HepG2 (cell line): ENCODE measurements around the gene CA7. TPM values are rescaled to one million over a fixed set of nuclear protein-coding genes. Genes with fewer than 3 reads are reported as not detected.

Experiments
- AHDC1 ChIP-seq: sonication (generic); formaldehyde crosslinking; IDR thresholded peaks from 2 replicates; pipeline ENCODE4 v1.5.1; 2020; ENCODE audit warnings: mild to moderate bottlenecking, missing genetic modification reagents, borderline replicate concordance
- HMGXB3 ChIP-seq: sonication (generic); formaldehyde crosslinking; IDR thresholded peaks from 2 replicates; pipeline ENCODE4 v1.4.0; 2020; ENCODE audit warnings: missing genetic modification reagents, borderline replicate concordance
- PAWR ChIP-seq: sonication (generic); formaldehyde crosslinking; IDR thresholded peaks from 2 replicates; pipeline ENCODE4 v1.4.0; 2020; ENCODE audit warnings: missing genetic modification reagents, mild to moderate bottlenecking, borderline replicate concordance
- PHB2 ChIP-seq: fragments of 450-650 bp; IDR thresholded peaks from 2 replicates; pipeline ENCODE4 v1.6.1; 2018; ENCODE audit not compliant: partially characterized antibody
- RAD51 ChIP-seq: fragments of 450-650 bp; IDR thresholded peaks from 2 replicates; pipeline ENCODE4 v1.6.1; 2016; ENCODE audit warnings: borderline replicate concordance
- SMAD1 ChIP-seq: sonication (generic); formaldehyde crosslinking; IDR thresholded peaks from 2 replicates; pipeline ENCODE4 v1.4.0; 2020; ENCODE audit warnings: missing genetic modification reagents, low read depth, mild to moderate bottlenecking, borderline replicate concordance
- TSC22D2 ChIP-seq: sonication (generic); formaldehyde crosslinking; IDR thresholded peaks from 2 replicates; pipeline ENCODE4 v1.5.1; 2020; ENCODE audit warnings: missing genetic modification reagents, mild to moderate bottlenecking, borderline replicate concordance
- ZBTB25 ChIP-seq: IDR thresholded peaks from 2 replicates; pipeline ENCODE4 v1.6.1; 2018; ENCODE audit warnings: missing genetic modification reagents
- ZNF598 ChIP-seq: sonication (generic); formaldehyde crosslinking; IDR thresholded peaks from 2 replicates; pipeline ENCODE4 v1.5.1; 2020; ENCODE audit warnings: mild to moderate bottlenecking, missing genetic modification reagents, borderline replicate concordance
- ZNF710 ChIP-seq: sonication (generic); formaldehyde crosslinking; IDR thresholded peaks from 2 replicates; pipeline ENCODE4 v1.5.0; 2020; ENCODE audit warnings: mild to moderate bottlenecking, missing genetic modification reagents, borderline replicate concordance
- ZNF747 ChIP-seq: sonication (generic); formaldehyde crosslinking; IDR thresholded peaks from 2 replicates; pipeline ENCODE4 v1.8.1; 2023; ENCODE audit warnings: missing genetic modification reagents, mild to moderate bottlenecking, borderline replicate concordance
- ZNF770 ChIP-seq: sonication (generic); formaldehyde crosslinking; IDR thresholded peaks from 2 replicates; pipeline ENCODE4 v1.5.0; 2020; ENCODE audit warnings: mild to moderate bottlenecking, missing genetic modification reagents
- polyA plus RNA-seq, 8 experiments: library from polyadenylated mRNA; depleted of rRNA in 3 of 8; stranded (reverse) in 7 of 8; unstranded in 1 of 8; fragments of >200 nt; fragmentation: Illumina TruSeq in 4 of 8; extraction: Trizol in 4 of 8; gene quantifications; 2 replicates each; pipeline versions ENCODE4 v1.2.1 to v1.2.3, GENCODE V29; 2011 to 2016; ENCODE audit warnings: low read depth in 4 of 8, missing spikeins in 1 of 8, mixed read lengths in 1 of 8; ENCODE audit not compliant: insufficient read depth in 1 of 8
- total RNA-seq, 5 experiments: library from RNA; depleted of rRNA; stranded (reverse); fragments of >200 nt; fragmentation: Illumina TruSeq; extraction: Trizol; gene quantifications; 2 replicates each; pipeline ENCODE4 v1.2.3, GENCODE V29; 2016; ENCODE audit warnings: low read depth in 1 of 5

Gene CA7
- total and polyA plus RNA-seq, 2 of the 13 experiments (the other 11 are each of a cell fraction or from before 2014, with no cell fraction given), result not detected

- 0 out of 2 replicates have a peak, but pooled peaks have one; percentile 42 for TF ChIP-seq HMGXB3 (CRISPR knock-in tag)
- no peak for TF ChIP-seq ZNF770 (CRISPR knock-in tag)
- TF ChIP-seq SMAD1, result 0 out of 2 replicates have a peak, but pooled peaks have one; percentile 36
- peak; percentile 55; the same call in 1 of the 2 replicates for TF ChIP-seq ZBTB25
- TF ChIP-seq ZNF710, result peak; percentile 98
- no peak for TF ChIP-seq PAWR (CRISPR knock-in tag)
- peak; percentile 64; the same call in 1 of the 2 replicates for TF ChIP-seq TSC22D2 (CRISPR knock-in tag)
- TF ChIP-seq AHDC1 (CRISPR knock-in tag), result no peak
- TF ChIP-seq RAD51, result no peak
- no peak for TF ChIP-seq PHB2
- TF ChIP-seq ZNF598 (CRISPR knock-in tag), result peak; percentile 92; the same call in 1 of the 2 replicates
- peak; percentile 38; the same call in 1 of the 2 replicates for TF ChIP-seq ZNF747 (CRISPR knock-in tag)
Measured at GRCh38 chr16:66899310-66899944, 55.2 kb downstream of the CA7 start (continued).
